K562 (cell line): ENCODE measurements around the gene CD52. TPM values are rescaled to one million over a fixed set of nuclear protein-coding genes. Genes with fewer than 3 reads are reported as not detected.
A peak's percentile ranks its signal among the peaks of the same experiment; 100 is the strongest.

Experiments used
- BACH1 ChIP-seq: fragments of 200-800 bp; sonication (Bioruptor generic); IDR thresholded peaks from 2 replicates; pipeline ENCODE4 v1.6.1; 2016; ENCODE audit warnings: missing genetic modification characterization, missing compliant biosample characterization
- CBFA2T2 ChIP-seq: fragments of 450-650 bp; conservative IDR thresholded peaks from 2 replicates; pipeline ENCODE4 v1.6.1; 2017; ENCODE audit warnings: mild to moderate bottlenecking
- CBFA2T3 ChIP-seq: fragments of 450-650 bp; IDR thresholded peaks from 2 replicates; pipeline ENCODE4 v1.6.1; 2017
- CBX2 ChIP-seq: fragments of 200-600 bp; sonication (generic); IDR thresholded peaks from one replicate; pipeline ENCODE4 v1.6.1; 2012; ENCODE audit warnings: mild to moderate bottlenecking, low read length, inconsistent platforms; ENCODE audit not compliant: insufficient read depth, poor library complexity, severe bottlenecking
- CREM ChIP-seq: IDR thresholded peaks from 2 replicates; pipeline ENCODE4 v1.6.1; 2014; ENCODE audit warnings: antibody characterized with exemption, low read depth
- DNMT1 ChIP-seq: fragments of 450-650 bp; IDR thresholded peaks from 2 replicates; pipeline ENCODE4 v1.6.1; 2016; ENCODE audit warnings: antibody characterized with exemption, mild to moderate bottlenecking
- ETV5 ChIP-seq: sonication (generic); formaldehyde crosslinking; IDR thresholded peaks from 2 replicates; pipeline ENCODE4 v1.4.0; 2020; ENCODE audit warnings: low read depth, mild to moderate bottlenecking, missing genetic modification reagents
- FOS ChIP-seq: IDR thresholded peaks from 3 replicates; pipeline ENCODE4 v1.6.1; 2011; ENCODE audit not compliant: insufficient read length; ENCODE audit errors: extremely low read depth
- FOXA1 ChIP-seq: fragments of 450-650 bp; IDR thresholded peaks from 2 replicates; pipeline ENCODE4 v1.6.1; 2016; ENCODE audit warnings: mild to moderate bottlenecking, borderline replicate concordance
- HMG20B ChIP-seq: fragments of 250-450 bp; sonication (Bioruptor Pico); IDR thresholded peaks from 2 replicates; pipeline ENCODE4 v1.5.0; 2021; ENCODE audit warnings: mild to moderate bottlenecking
- MEIS2 ChIP-seq: fragments of 450-650 bp; IDR thresholded peaks from 2 replicates; pipeline ENCODE4 v1.6.1; 2014; ENCODE audit warnings: mild to moderate bottlenecking; ENCODE audit not compliant: partially characterized antibody
- MNT ChIP-seq, 2 experiments: fragments of 450-650 bp; conservative IDR thresholded peaks; 2 replicates each; pipeline ENCODE4 v1.6.1; 2017; ENCODE audit warnings: mild to moderate bottlenecking in 2 of 2, moderate library complexity in 2 of 2
- NRF1 ChIP-seq, 2 experiments: fragments of 450-650 bp; IDR thresholded peaks in 1 of 2; conservative IDR thresholded peaks in 1 of 2; 2 replicates each; pipeline ENCODE4 v1.6.1; 2014; ENCODE audit warnings: mild to moderate bottlenecking in 2 of 2
- PHTF2 ChIP-seq: fragments of 250-450 bp; sonication (Bioruptor Pico); IDR thresholded peaks from 2 replicates; pipeline ENCODE4 v1.5.0; 2021; ENCODE audit warnings: mild to moderate bottlenecking
- RAD21 ChIP-seq, 2 experiments: fragments of 250-450 bp in 1 of 2; fragments of 450-650 bp in 1 of 2; sonication (Bioruptor Pico) in 1 of 2; formaldehyde crosslinking in 1 of 2; IDR thresholded peaks in 1 of 2; conservative IDR thresholded peaks in 1 of 2; 2 replicates each; pipeline versions ENCODE4 v1.4.0 to v1.8.0; 2020 to 2022; ENCODE audit warnings: mild to moderate bottlenecking in 2 of 2, moderate library complexity in 1 of 2
- RBBP5 ChIP-seq: fragments of 200-600 bp; sonication (generic); IDR thresholded peaks from 2 replicates; pipeline ENCODE4 v1.6.1; 2012; ENCODE audit warnings: borderline replicate concordance, mild to moderate bottlenecking, low read length, control low read depth, inconsistent platforms; ENCODE audit not compliant: insufficient read depth, poor library complexity, severe bottlenecking
- RBM34 ChIP-seq: fragments of 200-400 bp; formaldehyde crosslinking; IDR thresholded peaks from 2 replicates; pipeline ENCODE4 v1.6.1; 2018; ENCODE audit warnings: low read length, borderline replicate concordance; ENCODE audit not compliant: insufficient read depth
- SETDB1 ChIP-seq: IDR thresholded peaks from one replicate; pipeline ENCODE4 v1.6.1; 2012; ENCODE audit warnings: low read length, control low read depth, inconsistent platforms
- SUPT5H ChIP-seq: fragments of 450-650 bp; IDR thresholded peaks from 2 replicates; pipeline ENCODE4 v1.6.1; 2016
- TAF7 ChIP-seq: fragments of 450-650 bp; IDR thresholded peaks from 2 replicates; pipeline ENCODE4 v1.6.1; 2016; ENCODE audit warnings: missing genetic modification characterization, missing compliant biosample characterization
- TSC22D4 ChIP-seq: fragments of 450-650 bp; IDR thresholded peaks from 2 replicates; pipeline ENCODE4 v1.6.1; 2016; ENCODE audit warnings: missing genetic modification characterization, missing biosample characterization, control low read depth
- YBX1 ChIP-seq: fragments of 450-650 bp; IDR thresholded peaks from 2 replicates; pipeline ENCODE4 v1.7.1; 2016; ENCODE audit warnings: mild to moderate bottlenecking
- ZFP36 ChIP-seq: fragments of 150-350 bp; IDR thresholded peaks from 2 replicates; pipeline ENCODE4 v1.6.1; 2018; ENCODE audit warnings: low read length, low read depth; ENCODE audit not compliant: partially characterized antibody
- ZNF133 ChIP-seq: fragments of 250-450 bp; sonication (Bioruptor Pico); IDR thresholded peaks from 2 replicates; pipeline ENCODE4 v1.4.0; 2020; ENCODE audit warnings: mild to moderate bottlenecking
- ZNF3 ChIP-seq: fragments of 250-450 bp; sonication (Bioruptor Pico); IDR thresholded peaks from 2 replicates; pipeline ENCODE4 v1.5.0; 2021; ENCODE audit warnings: mild to moderate bottlenecking, moderate library complexity
- ZNF512 ChIP-seq: IDR thresholded peaks from 2 replicates; pipeline ENCODE4 v1.6.1; 2016; ENCODE audit warnings: missing genetic modification characterization, missing compliant biosample characterization
- ZNF551 ChIP-seq: fragments of 250-450 bp; sonication (Bioruptor Pico); IDR thresholded peaks from 2 replicates; pipeline ENCODE4 v1.5.0; 2021; ENCODE audit warnings: mild to moderate bottlenecking, moderate library complexity
- ZNF77 ChIP-seq: fragments of 250-450 bp; sonication (Bioruptor Pico); IDR thresholded peaks from 2 replicates; pipeline ENCODE4 v1.5.0; 2020
- polyA plus RNA-seq, 8 experiments: library from polyadenylated mRNA; depleted of rRNA in 4 of 8; stranded (reverse) in 5 of 8; unstranded in 3 of 8; fragments of >200 nt; fragmentation: Nextera tagmentation in 2 of 8; fragmentation: Illumina TruSeq in 1 of 8; extraction: Ambion mirVana in 2 of 8; extraction: Trizol in 1 of 8; gene quantifications; 2 replicates each; pipeline versions ENCODE4 v1.2.1 to v1.2.3, GENCODE V29; 2011 to 2014; ENCODE audit warnings: inconsistent platforms in 1 of 8, missing spikeins in 1 of 8
- total RNA-seq, 7 experiments: library from RNA; depleted of rRNA in 6 of 7; stranded (reverse); fragments of >200 nt in 6 of 7; fragmentation: Illumina TruSeq in 2 of 7; extraction: Trizol in 2 of 7; gene quantifications; 2 replicates each; pipeline versions ENCODE4 v1.2.1 to v1.2.3, GENCODE V29; 2011 to 2021; ENCODE audit warnings: low replicate concordance in 1 of 7

The CD52 gene
- total and polyA plus RNA-seq, 9 of the 15 experiments (the other 6 are each of a cell fraction or from before 2014, with no cell fraction given): 34.9 to 488 (median 173) TPM

GRCh38 chr1:26279456-26280332, 38.1 kb upstream of the CD52 start, which contains the start of gene SH3BGRL3 (continued):
- 0 out of 2 replicates have a peak, but pooled peaks have one; percentile 84 for TF ChIP-seq DNMT1
- TF ChIP-seq TSC22D4 (tag): no peak
- no peak for TF ChIP-seq ZNF551 (CRISPR knock-in tag)
- peak; percentile 3 for TF ChIP-seq MEIS2
- TF ChIP-seq TAF7 (tag): 0 out of 2 replicates have a peak, but pooled peaks have one; percentile 15
- no peak for TF ChIP-seq ZFP36
- TF ChIP-seq MNT (conservative IDR thresholded peaks at IDR 0.05): peak; percentile 65 to 87; a peak in 3 of 4 replicates
- no peak for TF ChIP-seq SETDB1
- TF ChIP-seq RBBP5: peak; percentile 81
- no peak for TF ChIP-seq RBM34
- no peak for TF ChIP-seq PHTF2 (CRISPR knock-in tag)
- no peak for TF ChIP-seq YBX1
- TF ChIP-seq BACH1: no peak
- TF ChIP-seq CBFA2T3: no peak
- no peak for TF ChIP-seq ZNF133 (CRISPR knock-in tag)
- 0 out of 2 replicates have a peak, but pooled peaks have one; percentile 69 for TF ChIP-seq ZNF77 (CRISPR knock-in tag)
- no peak for TF ChIP-seq FOS
- TF ChIP-seq CREM: peak; percentile 40; the same call in 1 of the 2 replicates
- no peak for TF ChIP-seq CBFA2T2
- TF ChIP-seq CBX2: no peak
- TF ChIP-seq NRF1 (conservative IDR thresholded peaks at IDR 0.05 in 1 of 2, IDR thresholded peaks at IDR 0.05 in 1 of 2): peak; percentile 90 to 92
- TF ChIP-seq ZNF512: no peak
- 0 out of 2 replicates have a peak, but pooled peaks have one; percentile 63 for TF ChIP-seq HMG20B
- TF ChIP-seq RAD21 (CRISPR knock-in tag; conservative IDR thresholded peaks at IDR 0.05 in 1 of 2, IDR thresholded peaks at IDR 0.05 in 1 of 2): peak; percentile 35 to 40; a peak in 2 of 4 replicates
- TF ChIP-seq ETV5 (CRISPR knock-in tag): peak; percentile 63; the same call in 1 of the 2 replicates
- peak; percentile 81 for TF ChIP-seq SUPT5H
- no peak for TF ChIP-seq ZNF3 (CRISPR knock-in tag)
- TF ChIP-seq FOXA1: no peak
